Measurements from ENCODE around the gene PDGFB. TPM values are rescaled to one million over a fixed set of nuclear protein-coding genes. Genes with fewer than 3 reads are reported as not detected.

PDGFB gene
- total RNA-seq, 2 experiments from 2014 or later, result 11.7 to 13.3 TPM

- Mint-ChIP-seq H3K4me3 (no peak overlapping the region), H3K27me3 (peaks cover 11% of the 10 kb centered on the region), H3K27ac (no peak overlapping the region), H3K9me3 (no peaks in the 10 kb centered on the region), H3K36me3 (no peaks in the 10 kb centered on the region), H3K4me1 (ENCODE audit: low read depth) (peaks cover 3% of the 10 kb centered on the region)
- CTCF ChIA-PET, result interaction anchor here (0.6 to 2.3 kb wide), 16 partner anchors 8 to 264 kb away, joined by 3 to 18 read pairs (median 3); no protein-coding TSS in a partner anchor
- intact Hi-C loops (cut with micrococcal nuclease), result no loop called here
- peak; percentile 51 for DNase-seq
- POLR2A ChIA-PET, result interaction anchor here (0.9 kb wide), 1 partner anchor 104 kb away, joined by 4 read pairs; the partner anchor contains the start of gene RPL3
Observed at GRCh38 chr22:39215426-39216142, 29.2 kb downstream of the PDGFB start.

- no peaks in the 10 kb centered on the region for H3K9me3 Mint-ChIP-seq
- peaks cover 3% of the 10 kb centered on the region for H3K4me1 Mint-ChIP-seq (ENCODE audit: low read depth)
- H3K4me3 Mint-ChIP-seq, result no peak overlapping the region
- H3K27me3 Mint-ChIP-seq, result peaks cover 11% of the 10 kb centered on the region
- peak; percentile 3 for DNase-seq
- H3K36me3 Mint-ChIP-seq, result no peaks in the 10 kb centered on the region
- intact Hi-C loops (cut with micrococcal nuclease), result no loop called here
- H3K27ac Mint-ChIP-seq, result no peak overlapping the region
- CTCF ChIA-PET, result interaction anchor here (0.5 to 2.3 kb wide), 11 partner anchors 8 to 96 kb away, joined by 3 to 18 read pairs (median 3); no protein-coding TSS in a partner anchor
- POLR2A ChIA-PET, result no interaction called here
Observed at GRCh38 chr22:39215070-39215396, 29.7 kb downstream of the PDGFB start.

DNA sequence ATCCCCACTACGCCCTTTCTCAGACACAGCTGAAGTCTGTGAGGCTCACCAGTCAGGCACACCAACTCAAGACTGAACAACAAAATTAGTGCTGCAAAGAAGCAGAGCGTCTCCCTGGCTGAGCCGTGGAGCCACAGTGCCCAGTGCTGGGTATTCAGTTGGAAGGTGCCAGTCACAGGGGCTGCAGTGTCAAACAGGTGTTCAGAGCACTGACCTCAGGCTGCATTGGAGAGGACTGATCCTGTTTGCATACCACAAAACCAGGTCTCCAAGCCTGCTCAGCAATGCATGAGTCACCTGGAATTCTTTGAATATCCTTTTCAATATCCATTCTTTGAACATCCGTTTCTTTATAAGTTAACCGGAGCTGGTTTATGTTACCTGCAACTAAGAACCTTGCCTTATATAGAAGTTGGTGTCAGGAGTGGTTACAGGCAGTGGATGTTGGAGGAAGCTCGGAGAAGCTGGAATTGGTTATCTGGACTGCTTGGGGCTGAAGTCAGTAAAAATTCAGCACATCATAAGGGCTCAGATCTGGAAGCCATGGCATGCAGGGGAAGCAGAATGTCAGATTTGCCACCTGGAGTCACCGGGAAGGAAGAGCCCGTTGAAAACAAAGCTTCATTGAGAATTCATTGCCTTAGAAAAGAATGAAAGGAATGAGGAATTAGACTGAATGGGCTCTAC, 30.3 kb downstream of the PDGFB start:
- ChIA-PET POLR2A (no interaction called here), CTCF (interaction anchor here (0.5 to 2.3 kb wide), 6 partner anchors 11 to 96 kb away, joined by 3 to 18 read pairs (median 6); no protein-coding TSS in a partner anchor)
- Mint-ChIP-seq H3K36me3 (no peaks in the 10 kb centered on the region), H3K9me3 (no peaks in the 10 kb centered on the region), H3K4me3 (no peak overlapping the region), H3K4me1 (ENCODE audit: low read depth) (peaks cover 3% of the 10 kb centered on the region), H3K27ac (no peak overlapping the region), H3K27me3 (peaks cover 11% of the 10 kb centered on the region)
- intact Hi-C loops (cut with micrococcal nuclease), result no loop called here
- peak; percentile 7 for DNase-seq

DNA sequence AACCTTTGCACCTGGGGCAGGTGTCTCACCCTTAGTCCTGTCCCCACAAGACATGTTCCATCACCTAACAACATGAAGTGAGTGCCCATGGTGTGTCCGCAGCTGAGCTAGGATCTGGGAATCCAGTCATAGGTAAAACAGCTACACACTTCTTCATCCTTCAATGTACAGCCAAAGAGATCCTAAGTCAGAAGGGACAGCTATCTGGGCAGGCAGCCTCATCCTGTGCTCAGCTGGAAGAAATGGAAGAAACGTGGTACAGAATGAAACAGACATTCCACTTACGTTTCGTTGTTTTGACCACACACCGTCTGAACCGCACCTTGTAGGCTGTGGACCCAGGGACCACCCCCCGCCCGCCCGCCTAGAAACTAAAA, 30.8 kb downstream of the PDGFB start:
- Mint-ChIP-seq H3K9me3 (no peaks in the 10 kb centered on the region), H3K36me3 (no peaks in the 10 kb centered on the region), H3K4me1 (ENCODE audit: low read depth) (peaks cover 3% of the 10 kb centered on the region), H3K4me3 (no peak overlapping the region), H3K27ac (no peak overlapping the region), H3K27me3 (peaks cover 11% of the 10 kb centered on the region)
- intact Hi-C loops (cut with micrococcal nuclease), result no loop called here
- POLR2A ChIA-PET, result no interaction called here
- DNase-seq, result no peak
- CTCF ChIA-PET, result interaction anchor here (2.1 to 2.3 kb wide), 3 partner anchors 46 to 97 kb away, joined by 8 to 18 read pairs (median 11); no protein-coding TSS in a partner anchor

DNA sequence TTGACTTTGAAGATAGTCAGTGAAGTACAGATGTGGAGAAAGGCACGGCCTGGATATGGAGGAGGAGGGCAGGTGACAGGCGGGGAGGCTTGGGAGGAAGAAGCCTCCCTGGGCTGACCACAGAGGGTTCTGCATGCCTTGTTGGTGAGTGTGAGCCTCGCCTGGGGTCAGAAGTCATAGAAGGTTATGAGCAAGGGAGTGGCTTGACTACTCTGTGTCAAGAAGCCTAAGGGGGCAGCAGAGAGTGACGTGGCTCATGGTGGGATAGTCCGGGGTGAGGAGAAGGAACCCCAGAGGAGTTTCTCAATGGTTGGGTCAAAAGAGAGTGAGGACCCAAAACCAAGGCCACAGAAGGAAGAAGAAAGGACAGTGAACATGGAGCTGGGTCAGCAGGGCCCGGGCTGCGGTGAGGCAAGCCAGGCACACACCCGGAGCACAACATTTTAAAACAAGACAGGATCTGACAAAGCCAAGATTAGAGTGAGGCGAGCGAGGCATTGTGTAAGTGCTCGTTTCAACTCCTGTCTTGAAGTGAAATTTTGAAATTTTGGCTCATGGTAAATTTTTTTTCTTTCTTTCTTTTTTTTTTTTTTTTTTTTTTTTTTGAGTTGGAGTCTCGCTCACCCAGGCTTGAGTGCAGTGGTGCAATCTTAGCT, 31.9 kb downstream of the PDGFB start:
- Mint-ChIP-seq H3K9me3 (no peaks in the 10 kb centered on the region), H3K4me1 (ENCODE audit: low read depth) (peaks cover 3% of the 10 kb centered on the region), H3K4me3 (no peak overlapping the region), H3K27ac (no peak overlapping the region), H3K27me3 (peaks cover 11% of the 10 kb centered on the region), H3K36me3 (no peaks in the 10 kb centered on the region)
- POLR2A ChIA-PET, result no interaction called here
- peak; percentile 5 for DNase-seq
- intact Hi-C loops (cut with micrococcal nuclease), result no loop called here
- CTCF ChIA-PET, result interaction anchor here (0.6 to 0.7 kb wide), 2 partner anchors 816 to 1182 kb away, joined by 3 to 7 read pairs; no protein-coding TSS in a partner anchor

DNA sequence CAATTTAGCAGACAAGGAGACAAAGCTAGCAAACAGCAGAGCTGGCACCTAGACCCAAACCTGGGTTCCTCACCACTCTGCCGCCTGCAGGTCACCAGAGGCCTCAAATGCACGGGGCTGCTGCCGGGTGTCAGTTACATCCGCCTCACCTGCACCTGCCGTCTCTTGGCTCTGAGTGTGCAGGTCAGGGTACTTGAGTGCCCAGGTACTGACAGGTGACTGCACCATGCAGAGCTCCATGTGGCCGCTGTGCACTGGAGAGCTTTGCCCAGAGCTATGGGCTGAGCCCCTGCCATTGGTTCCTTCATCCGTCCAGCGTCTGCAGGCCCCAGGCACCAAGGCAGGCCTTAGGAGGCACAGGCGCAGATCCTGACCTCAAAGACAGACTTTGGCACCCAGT, 35.0 kb downstream of the PDGFB start:
- intact Hi-C loops (cut with micrococcal nuclease), result loop anchor here (5.0 kb wide), 1 partner anchor 37 kb away; no protein-coding TSS in a partner anchor
- peaks cover 22% of the 10 kb centered on the region for H3K4me1 Mint-ChIP-seq (ENCODE audit: low read depth)
- peaks cover 9% of the 10 kb centered on the region for H3K27me3 Mint-ChIP-seq
- H3K27ac Mint-ChIP-seq, result no peak overlapping the region
- DNase-seq, result peak; percentile 7
- POLR2A ChIA-PET, result no interaction called here
- no peaks in the 10 kb centered on the region for H3K36me3 Mint-ChIP-seq
- CTCF ChIA-PET, result interaction anchor here (0.9 kb wide), 1 partner anchor 39 kb away, joined by 3 read pairs; no protein-coding TSS in a partner anchor
- H3K4me3 Mint-ChIP-seq, result no peak overlapping the region
- no peaks in the 10 kb centered on the region for H3K9me3 Mint-ChIP-seq

DNA sequence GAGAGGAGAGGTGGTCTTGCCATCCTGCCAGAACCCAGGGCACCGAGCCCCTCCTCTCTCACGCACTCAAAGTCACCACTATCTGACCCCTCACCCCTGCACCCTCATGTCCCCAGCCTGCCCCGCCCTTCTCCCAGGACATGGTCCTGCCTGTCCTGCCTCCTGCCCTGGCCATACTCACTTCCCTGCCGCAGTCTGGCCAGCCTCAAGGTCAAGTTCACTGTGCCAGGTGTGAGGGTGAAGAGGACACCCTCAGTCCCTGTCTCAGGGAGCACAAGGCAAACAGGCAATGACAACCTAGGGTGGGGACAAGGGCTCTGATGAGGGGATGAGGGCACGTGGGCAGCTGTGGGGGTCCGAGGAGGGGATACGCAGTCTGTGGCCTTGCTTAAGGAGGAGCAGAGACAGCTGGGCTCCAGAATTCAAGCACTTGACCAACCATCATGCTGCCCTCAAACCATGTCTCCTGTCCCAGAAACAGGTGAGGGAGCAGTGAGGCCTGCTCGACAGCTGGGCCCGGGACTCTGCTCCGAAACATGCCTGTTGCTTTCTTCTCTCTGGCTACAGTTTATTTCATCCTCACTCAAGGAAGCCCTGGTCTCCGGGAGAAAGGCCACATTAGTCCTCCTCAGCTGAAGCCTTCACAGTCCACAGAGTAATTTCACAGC, 36.6 kb downstream of the PDGFB start:
- POLR2A ChIA-PET, result no interaction called here
- CTCF ChIA-PET, result interaction anchor here (0.8 kb wide), 1 partner anchor 7 kb away, joined by 3 read pairs; no protein-coding TSS in a partner anchor
- H3K9me3 Mint-ChIP-seq, result no peaks in the 10 kb centered on the region
- H3K36me3 Mint-ChIP-seq, result no peaks in the 10 kb centered on the region
- no peak overlapping the region for H3K4me3 Mint-ChIP-seq
- H3K27ac Mint-ChIP-seq, result no peak overlapping the region
- peaks cover 24% of the 10 kb centered on the region for H3K4me1 Mint-ChIP-seq (ENCODE audit: low read depth)
- intact Hi-C loops (cut with micrococcal nuclease), result loop anchor here (5.0 kb wide), 1 partner anchor 36 kb away; no protein-coding TSS in a partner anchor
- peaks cover 8% of the 10 kb centered on the region for H3K27me3 Mint-ChIP-seq
- DNase-seq, result no peak

GRCh38 chr22:39207141-39208012, 37.4 kb downstream of the PDGFB start:
- Mint-ChIP-seq H3K9me3 (no peaks in the 10 kb centered on the region), H3K4me1 (ENCODE audit: low read depth) (peaks cover 24% of the 10 kb centered on the region), H3K4me3 (no peak overlapping the region), H3K36me3 (no peaks in the 10 kb centered on the region), H3K27me3 (peaks cover 4% of the 10 kb centered on the region), H3K27ac (peak overlapping the region; percentile 33)
- ChIA-PET CTCF (interaction anchor here (0.8 kb wide), 2 partner anchors 8 to 99 kb away, joined by 3 read pairs; no protein-coding TSS in a partner anchor), POLR2A (no interaction called here)
- no peak for DNase-seq
- intact Hi-C loops (cut with micrococcal nuclease), result loop anchor here (5.0 kb wide), 1 partner anchor 35 kb away; no protein-coding TSS in a partner anchor

DNA sequence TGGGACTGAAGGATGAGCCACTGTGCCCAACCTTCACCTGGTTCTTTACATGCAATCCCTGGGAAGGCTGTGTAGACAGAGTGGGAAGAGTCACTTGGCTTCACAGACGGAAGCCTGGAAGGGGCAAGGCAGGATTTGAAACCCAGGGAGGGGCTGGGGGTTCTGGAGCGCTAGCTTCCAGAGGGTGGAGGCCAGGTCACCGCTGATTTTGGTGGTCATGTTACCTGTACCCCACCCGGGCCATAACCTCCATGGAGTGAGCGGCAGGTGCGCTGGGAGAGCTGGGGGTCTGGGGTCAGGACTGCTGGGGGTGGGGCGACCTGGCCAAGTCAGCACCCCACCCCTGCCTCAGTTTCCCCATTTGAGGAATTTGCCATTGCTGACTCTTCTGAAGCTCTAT, 38.3 kb downstream of the PDGFB start:
- intact Hi-C loops (cut with micrococcal nuclease), result loop anchor here (5.0 kb wide), 1 partner anchor 34 kb away; no protein-coding TSS in a partner anchor
- POLR2A ChIA-PET, result interaction anchor here (1.3 kb wide), 1 partner anchor 105 kb away, joined by 3 read pairs; no protein-coding TSS in a partner anchor

GRCh38 chr22:39205344-39206021, 39.3 kb downstream of the PDGFB start:
- Mint-ChIP-seq H3K4me3 (no peak overlapping the region), H3K4me1 (ENCODE audit: low read depth) (peaks cover 24% of the 10 kb centered on the region), H3K36me3 (no peaks in the 10 kb centered on the region), H3K27me3 (peaks cover 4% of the 10 kb centered on the region), H3K9me3 (no peaks in the 10 kb centered on the region), H3K27ac (peak overlapping the region; percentile 33)
- POLR2A ChIA-PET, result interaction anchor here (1.3 kb wide), 1 partner anchor 106 kb away, joined by 3 read pairs; no protein-coding TSS in a partner anchor
- DNase-seq, result peak; percentile 67
- CTCF ChIA-PET, result interaction anchor here (1.0 kb wide), 2 partner anchors 101 to 106 kb away, joined by 4 to 5 read pairs; no protein-coding TSS in a partner anchor
- intact Hi-C loops (cut with micrococcal nuclease), result loop anchor here (5.0 kb wide), 1 partner anchor 33 kb away; no protein-coding TSS in a partner anchor

More for the DNA sequence above, 38.3 kb downstream of the PDGFB start:
- H3K4me3 Mint-ChIP-seq, result no peak overlapping the region
- no peak for DNase-seq
- H3K9me3 Mint-ChIP-seq, result no peaks in the 10 kb centered on the region
- CTCF ChIA-PET, result interaction anchor here (0.8 kb wide), 1 partner anchor 100 kb away, joined by 3 read pairs; no protein-coding TSS in a partner anchor
- no peaks in the 10 kb centered on the region for H3K36me3 Mint-ChIP-seq
- H3K27ac Mint-ChIP-seq, result no peak overlapping the region
- peaks cover 4% of the 10 kb centered on the region for H3K27me3 Mint-ChIP-seq
- H3K4me1 Mint-ChIP-seq (ENCODE audit: low read depth), result peaks cover 24% of the 10 kb centered on the region

Data from activated CD4-positive, alpha-beta memory T cell treated with anti-CD3 and anti-CD28 coated beads for 36 hours (primary cell).